HG02981 (cell line): ENCODE data around the gene COTL1.
A peak's percentile ranks its signal among the peaks of the same experiment; 100 is the strongest.
"Not testable (repeated sequence)": the region's sequence is repeated elsewhere in the genome, so short reads cannot be mapped to it uniquely, and the experiment has no call there.

ENCODE experiments used
- ATAC-seq: cut with Tn5 transposase; IDR thresholded peaks from one replicate; pipeline ENCODE4 v1.9.1; 2021; ENCODE audit warnings: mild to moderate bottlenecking, moderate library complexity; ENCODE audit not compliant: unreplicated experiment

The COTL1 gene

GRCh38 chr16:84643674-84644073, 25.8 kb upstream of the COTL1 start:
- ATAC-seq, result no peak

DNA sequence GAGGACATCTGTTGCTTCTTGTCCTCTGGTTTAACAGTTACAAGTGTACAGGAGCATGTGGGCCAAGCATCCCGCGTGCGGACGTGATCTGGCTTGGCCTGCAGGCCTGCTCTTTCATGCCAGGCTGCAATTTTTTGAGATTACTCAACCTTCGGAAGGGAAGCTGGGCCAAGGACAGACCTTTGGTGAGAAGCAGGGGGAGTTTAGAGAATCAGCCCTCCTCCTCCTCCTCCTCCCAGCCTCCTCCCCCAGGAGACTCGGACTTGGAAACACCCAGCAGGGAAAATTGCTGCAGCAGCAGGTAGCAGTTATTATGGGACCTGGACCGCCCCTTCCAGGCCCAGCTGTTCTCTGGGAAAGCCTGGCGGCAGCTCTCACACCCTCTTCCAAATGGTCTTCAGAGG, 25.3 kb upstream of the COTL1 start:
- ATAC-seq, result no peak

GRCh38 chr16:84641643-84642358, 23.9 kb upstream of the COTL1 start:
- no peak for ATAC-seq

- ATAC-seq, result no peak
Observed at GRCh38 chr16:84640145-84640544, 22.3 kb upstream of the COTL1 start.

DNA sequence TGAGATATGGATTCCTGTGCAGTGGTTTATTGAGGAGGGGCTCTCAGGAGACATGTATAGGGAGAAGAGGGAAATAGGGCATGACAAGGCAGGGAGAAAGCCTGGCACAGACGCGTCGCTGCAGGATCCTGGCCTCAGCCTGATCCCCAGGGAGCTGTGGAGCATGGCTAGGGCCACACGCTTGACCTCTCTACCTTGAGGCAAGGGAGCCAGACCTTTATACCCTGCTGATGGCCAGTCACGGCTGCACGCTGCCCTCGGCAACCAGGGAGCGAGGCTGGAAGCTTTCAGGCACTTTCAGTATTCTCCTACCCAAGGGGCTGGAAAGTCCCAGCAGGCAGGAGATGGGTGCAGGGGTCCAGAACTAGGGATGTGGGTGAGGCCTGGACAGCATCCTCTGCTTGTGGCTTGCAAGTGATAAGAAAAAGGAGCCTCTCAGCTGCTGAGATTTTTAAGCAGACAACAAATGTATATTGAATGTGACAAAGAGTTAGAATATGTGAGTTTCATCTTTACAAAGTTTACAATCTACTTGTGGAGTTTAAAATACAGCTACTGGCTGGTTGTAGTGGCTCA, 20.4 kb upstream of the COTL1 start:
- ATAC-seq, result no peak

- no peak for ATAC-seq
Observed at GRCh38 chr16:84637709-84638108, 19.8 kb upstream of the COTL1 start.

DNA sequence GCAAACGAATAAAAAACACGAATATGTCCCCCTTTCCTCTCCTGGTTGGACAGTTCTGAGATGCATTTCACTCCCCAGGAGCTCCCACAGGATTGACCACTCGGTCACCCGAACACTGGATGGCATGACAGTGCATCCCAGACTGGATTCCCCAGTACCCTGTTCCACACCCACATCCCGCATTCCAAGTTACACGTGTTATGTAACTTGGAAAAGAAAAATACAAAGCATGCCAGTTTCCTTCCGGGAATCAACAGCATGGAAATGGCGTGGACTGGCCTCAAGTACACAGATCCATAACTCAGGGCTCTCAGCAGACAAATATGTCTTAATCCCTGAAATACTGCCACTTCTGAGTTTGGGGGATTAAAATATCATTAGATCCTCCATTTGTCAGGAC, 17.8 kb upstream of the COTL1 start:
- no peak for ATAC-seq

DNA sequence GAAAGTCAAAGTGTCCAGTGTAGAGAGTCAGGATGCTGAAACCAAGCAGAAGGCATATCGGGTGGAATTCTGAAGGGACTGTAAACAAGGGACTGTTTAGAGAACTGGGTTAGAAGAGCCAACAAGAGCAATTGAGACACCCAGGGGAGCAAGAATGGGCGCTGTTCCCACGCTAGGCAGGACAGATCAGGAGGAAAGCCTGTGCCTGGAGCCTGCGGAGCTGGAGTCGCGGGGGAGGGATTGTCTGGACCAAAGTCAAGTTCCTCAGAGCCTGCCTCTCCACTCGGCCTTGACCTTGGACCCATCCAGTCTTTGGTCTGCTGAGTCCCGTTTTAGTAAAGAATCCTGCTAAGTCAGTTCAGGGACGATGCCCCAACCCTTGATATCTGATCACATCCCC, 15.7 kb upstream of the COTL1 start:
- no peak for ATAC-seq

DNA sequence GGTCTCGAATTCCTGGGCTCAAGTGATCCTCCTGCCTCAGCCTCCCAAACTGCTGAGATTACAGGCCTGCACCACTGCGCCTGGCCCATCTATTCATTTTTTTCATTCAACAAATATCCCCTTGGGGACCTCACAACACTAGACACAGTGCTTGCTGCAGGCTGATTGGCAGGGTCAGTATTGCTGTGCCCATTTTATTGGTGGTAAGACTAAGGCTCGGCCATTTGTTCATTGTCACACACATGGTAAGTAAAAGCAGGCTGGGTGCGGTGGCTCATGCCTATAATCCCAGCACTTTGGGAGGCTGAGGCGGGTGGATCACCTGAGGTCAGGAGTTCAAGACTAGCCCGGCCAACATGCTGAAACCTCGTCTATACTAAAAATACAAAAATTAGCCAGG, 15.0 kb upstream of the COTL1 start:
- not testable (repeated sequence) for ATAC-seq

- ATAC-seq, result no peak
Observed at GRCh38 chr16:84631886-84632285, 14.0 kb upstream of the COTL1 start.

DNA sequence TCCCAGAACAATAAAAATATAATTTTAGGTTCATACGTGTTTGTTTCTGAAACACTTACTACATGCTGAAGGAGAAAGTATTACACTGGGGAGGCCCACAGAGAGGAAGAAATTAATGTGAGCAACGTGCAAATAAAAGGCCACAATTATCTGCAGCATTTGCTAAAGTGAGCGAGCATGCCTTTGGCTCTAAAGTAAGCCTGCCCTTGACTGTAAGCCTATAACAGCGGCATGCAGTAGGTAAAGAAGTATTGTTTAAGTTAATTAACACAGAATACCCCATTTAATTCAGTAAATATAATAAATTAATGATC, 13.2 kb upstream of the COTL1 start:
- no peak for ATAC-seq

DNA sequence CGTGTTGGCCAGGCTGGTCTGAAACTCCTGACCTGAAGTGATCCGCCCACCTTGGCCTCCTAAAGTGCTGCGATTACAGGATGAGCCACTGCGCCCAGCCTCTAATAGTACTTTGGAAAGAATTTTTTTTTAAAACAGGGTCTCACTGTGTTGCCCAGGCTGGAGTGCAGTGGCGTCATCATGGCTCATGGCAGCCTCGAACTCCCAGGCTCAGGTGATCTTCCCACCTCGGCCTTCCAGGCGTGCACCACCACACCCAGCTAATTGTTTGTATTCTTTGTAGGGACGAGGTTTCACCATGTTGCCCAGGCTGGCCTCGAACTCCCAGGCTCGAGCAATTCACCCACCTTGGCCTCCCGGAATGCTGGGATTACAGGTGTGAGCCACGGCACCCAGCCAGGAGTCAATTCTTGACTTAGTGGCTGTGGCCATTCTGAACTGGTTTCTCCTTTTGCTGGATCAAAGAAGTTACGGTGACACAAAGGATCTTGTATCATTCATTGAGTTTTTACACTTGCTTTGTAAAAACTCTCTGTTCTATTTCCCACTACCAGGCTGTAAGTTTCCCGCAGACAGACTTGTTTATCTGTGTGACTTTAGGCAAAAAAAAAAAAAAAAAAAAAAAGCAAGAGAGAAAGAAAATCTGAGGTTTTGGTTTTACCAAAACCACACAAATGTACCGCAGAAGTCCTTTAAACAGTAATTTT, 12.7 kb upstream of the COTL1 start:
- ATAC-seq, result no peak

GRCh38 chr16:84630009-84630408, 12.1 kb upstream of the COTL1 start:
- no peak for ATAC-seq

- ATAC-seq, result no peak
Observed at GRCh38 chr16:84629580-84629979, 11.7 kb upstream of the COTL1 start.

GRCh38 chr16:84628226-84628731, 10.4 kb upstream of the COTL1 start:
- no peak for ATAC-seq

DNA sequence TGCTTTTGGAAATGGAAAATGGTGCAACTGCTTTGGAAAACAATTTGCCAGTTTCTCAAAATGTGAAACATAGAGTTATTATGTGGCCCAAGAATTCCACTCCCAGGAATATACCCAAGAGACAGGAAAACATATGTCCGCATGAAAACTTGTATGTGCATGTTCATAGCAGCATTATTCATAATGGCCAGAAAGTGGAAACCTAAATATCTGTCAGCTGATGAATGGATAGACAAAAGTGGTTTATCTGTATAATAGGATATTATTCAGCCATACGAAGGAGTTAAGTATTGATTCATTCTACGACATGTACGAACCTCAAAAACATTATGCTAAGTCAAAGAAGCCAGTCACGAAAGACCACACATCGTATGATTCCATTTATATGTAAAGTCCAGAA, 7.7 kb upstream of the COTL1 start:
- no peak for ATAC-seq

GRCh38 chr16:84620913-84621312, 3.0 kb upstream of the COTL1 start:
- not testable (repeated sequence) for ATAC-seq

- no peak for ATAC-seq
Observed at GRCh38 chr16:84618581-84619460, 943 bp upstream of the COTL1 start.

GRCh38 chr16:84617041-84617790, 662 bp downstream of the COTL1 start:
- peak; percentile 35 for ATAC-seq

- no peak for ATAC-seq
Observed at GRCh38 chr16:84616515-84616914, 1.4 kb downstream of the COTL1 start.
